ENCODE data around the gene SEC63. TPM values are rescaled to one million over a fixed set of nuclear protein-coding genes. Genes with fewer than 3 reads are reported as not detected.

The SEC63 gene
- total and polyA plus RNA-seq, 2 of the 4 experiments (the other 2 are of a cell fraction): 8.6 to 22.4 TPM

GRCh38 chr6:107970255-107970654 lies 12.2 kb upstream of the SEC63 start:
- Histone ChIP-seq H3K4ac (ENCODE audit: low read depth, low read length) (no peak overlapping the region), H2AK9ac (replicated peaks; ENCODE audit: low read depth, low read length, poor library complexity) (no peak overlapping the region), H2AK5ac (ENCODE audit: low read depth, low read length) (no peak overlapping the region), H4K8ac (ENCODE audit: low read depth in 2 of 2, low read length in 2 of 2) (no peak overlapping the region), H3K9me1 (ENCODE audit: insufficient read depth, low read length) (no peaks in the 10 kb centered on the region), H3K56ac (ENCODE audit: extremely low read depth, insufficient read depth, low read length) (no peak overlapping the region), H2BK120ac (ENCODE audit: low read depth, low read length) (no peak overlapping the region), H4K5ac (ENCODE audit: low read depth, low read length) (no peak overlapping the region), H4K20me1 (ENCODE audit: insufficient read depth, low read length) (no peaks in the 10 kb centered on the region), H3K18ac (ENCODE audit: low read depth, low read length) (no peak overlapping the region), H3K79me1 (ENCODE audit: low read depth in 1 of 2, low read length in 2 of 2) (no peaks in the 10 kb centered on the region), H3K36me3 (ENCODE audit: control insufficient read depth, insufficient read depth, low read length) (no peaks in the 10 kb centered on the region), H2BK5ac (ENCODE audit: low read depth, low read length, poor library complexity, severe bottlenecking) (no peak overlapping the region), H2AFZ (replicated peaks; ENCODE audit: low read length, poor library complexity) (no peak overlapping the region), H3K9me3 (ENCODE audit: control insufficient read depth, insufficient read depth, low read length) (no peaks in the 10 kb centered on the region), H3K27me3 (ENCODE audit: control insufficient read depth, insufficient read depth, low read length) (peaks cover 3% of the 10 kb centered on the region), H3K4me1 (ENCODE audit: control insufficient read depth, insufficient read depth, low read length) (no peaks in the 10 kb centered on the region), H3K14ac (replicated peaks; ENCODE audit: low read depth, low read length) (no peak overlapping the region), H2BK15ac (ENCODE audit: low read depth, low read length) (no peak overlapping the region), H4K91ac (ENCODE audit: insufficient read depth, low read depth, low read length) (no peak overlapping the region), H2BK20ac (ENCODE audit: low read depth, low read length) (no peak overlapping the region), H3K27ac (ENCODE audit: insufficient read depth, low read length) (no peak overlapping the region), H3K23ac (ENCODE audit: low read depth, low read length) (no peak overlapping the region), H3K9ac (ENCODE audit: low read depth, low read length) (no peak overlapping the region), H3K4me2 (ENCODE audit: low read depth, low read length) (no peak overlapping the region), H3K4me3 (ENCODE audit: insufficient read depth, low read depth, low read length) (no peak overlapping the region)
- dilution Hi-C loops (cut with HindIII; ENCODE audit: low sequenced_read_pairs, unreplicated experiment) (no loop called here), in situ Hi-C loops (cut with MboI; ENCODE audit: low sequenced_read_pairs) (no loop called here), intact Hi-C loops (cut with micrococcal nuclease) (no loop called here)
- 55% methylated on average over 3 of the region's 5 CpGs; no CpG with 5 or more reads in 1 of the 2 experiments for WGBS, 2 experiments (ENCODE audit: extremely low coverage in 2 of 2, insufficient read length in 1 of 2)
- POLR2A ChIA-PET (ENCODE audit: unreplicated experiment): no interaction called here
- no TSS peak for BruUV-seq (replicated peaks)
- CTCF ChIA-PET: no interaction called here
- TF ChIP-seq NFE2L2 (IDR thresholded peaks at IDR 0.05; ENCODE audit: low read depth, low read length) (no peak), USF2 (IDR thresholded peaks at IDR 0.05; ENCODE audit: low read depth, low read length) (no peak), POLR2A (IDR thresholded peaks at IDR 0.05; ENCODE audit: low read depth, low read length) (no peak), MAFK (IDR thresholded peaks at IDR 0.05; ENCODE audit: low read depth, low read length) (no peak), RFX5 (IDR thresholded peaks at IDR 0.05; ENCODE audit: low read depth, low read length) (no peak), RCOR1 (IDR thresholded peaks at IDR 0.05; ENCODE audit: insufficient replicate concordance, low read length) (no peak), CHD1 (IDR thresholded peaks at IDR 0.05; ENCODE audit: low read depth, low read length) (no peak), CEBPB (IDR thresholded peaks at IDR 0.05; ENCODE audit: low read depth, low read length) (no peak)
- TF ChIP-seq, protein P1, sequence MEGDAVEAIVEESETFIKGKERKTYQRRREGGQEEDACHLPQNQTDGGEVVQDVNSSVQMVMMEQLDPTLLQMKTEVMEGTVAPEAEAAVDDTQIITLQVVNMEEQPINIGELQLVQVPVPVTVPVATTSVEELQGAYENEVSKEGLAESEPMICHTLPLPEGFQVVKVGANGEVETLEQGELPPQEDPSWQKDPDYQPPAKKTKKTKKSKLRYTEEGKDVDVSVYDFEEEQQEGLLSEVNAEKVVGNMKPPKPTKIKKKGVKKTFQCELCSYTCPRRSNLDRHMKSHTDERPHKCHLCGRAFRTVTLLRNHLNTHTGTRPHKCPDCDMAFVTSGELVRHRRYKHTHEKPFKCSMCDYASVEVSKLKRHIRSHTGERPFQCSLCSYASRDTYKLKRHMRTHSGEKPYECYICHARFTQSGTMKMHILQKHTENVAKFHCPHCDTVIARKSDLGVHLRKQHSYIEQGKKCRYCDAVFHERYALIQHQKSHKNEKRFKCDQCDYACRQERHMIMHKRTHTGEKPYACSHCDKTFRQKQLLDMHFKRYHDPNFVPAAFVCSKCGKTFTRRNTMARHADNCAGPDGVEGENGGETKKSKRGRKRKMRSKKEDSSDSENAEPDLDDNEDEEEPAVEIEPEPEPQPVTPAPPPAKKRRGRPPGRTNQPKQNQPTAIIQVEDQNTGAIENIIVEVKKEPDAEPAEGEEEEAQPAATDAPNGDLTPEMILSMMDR (conservative IDR thresholded peaks at IDR 0.05; ENCODE audit: low read depth, low read length): no peak
- DNase-seq: no peak
- ATAC-seq (ENCODE audit: low read depth): no peak
